GM12801 (cell line): Measurements from ENCODE around the gene GALNT17.

ENCODE experiments used
- CTCF ChIP-seq: IDR thresholded peaks from one replicate; pipeline ENCODE4 v1.5.1; 2011; ENCODE audit warnings: control low read depth; ENCODE audit not compliant: insufficient read length; ENCODE audit errors: extremely low read depth

GALNT17 gene

GRCh38 chr7:71414490-71414889 is 282.5 kb downstream of the GALNT17 start:
- no peak for TF ChIP-seq CTCF

- no peak for TF ChIP-seq CTCF
Observed at GRCh38 chr7:71419546-71420337, 287.8 kb downstream of the GALNT17 start.

GRCh38 chr7:71422104-71422503 is 290.2 kb downstream of the GALNT17 start:
- no peak for TF ChIP-seq CTCF

GRCh38 chr7:71424166-71425035 is 292.5 kb downstream of the GALNT17 start:
- no peak for TF ChIP-seq CTCF

GRCh38 chr7:71429083-71429482 is 297.1 kb downstream of the GALNT17 start:
- no peak for TF ChIP-seq CTCF

- no peak for TF ChIP-seq CTCF
Observed at GRCh38 chr7:71430246-71430645, 298.3 kb downstream of the GALNT17 start.

- TF ChIP-seq CTCF, result no peak
Observed at GRCh38 chr7:71439321-71439720, 307.4 kb downstream of the GALNT17 start.
